ENCODE data around the gene LGALS3BP.
"Not testable (repeated sequence)": the region's sequence is repeated elsewhere in the genome, so short reads cannot be mapped to it uniquely, and the experiment has no call there.

Gene LGALS3BP

GRCh38 chr17:78979780-78980623 is at the start of gene LGALS3BP:
Gene LGALS3BP (minus strand): TSS chr17:78979923. CDS start chr17:78977191, 2,732 bp downstream.
- peak; percentile 17 for DNase-seq

GRCh38 chr17:79028496-79029326 is 49.0 kb upstream of the LGALS3BP start:
- DNase-seq: no peak

- no peak for DNase-seq
These were observed 48.3 kb upstream of the LGALS3BP start for GRCh38 chr17:79027925-79028491.

- DNase-seq: no peak
These were observed 47.7 kb upstream of the LGALS3BP start for GRCh38 chr17:79027274-79027924.

- DNase-seq: peak; percentile 33
These were observed 46.9 kb upstream of the LGALS3BP start for GRCh38 chr17:79026376-79027273.

GRCh38 chr17:79024901-79025737 is 45.4 kb upstream of the LGALS3BP start:
- no peak for DNase-seq

- DNase-seq: no peak
These were observed 44.4 kb upstream of the LGALS3BP start, which contains the start of gene C1QTNF1 for GRCh38 chr17:79023886-79024771. Gene C1QTNF1 (plus strand): TSS chr17:79024169. CDS start chr17:79043969, 19,800 bp downstream.

GRCh38 chr17:79023180-79023705 is 43.5 kb upstream of the LGALS3BP start:
- DNase-seq: no peak

- DNase-seq: no peak
These were observed 42.8 kb upstream of the LGALS3BP start for GRCh38 chr17:79022507-79022991.

GRCh38 chr17:79021929-79022328 is 42.2 kb upstream of the LGALS3BP start:
- DNase-seq: not testable (repeated sequence)

- no peak for DNase-seq
These were observed 41.0 kb upstream of the LGALS3BP start for GRCh38 chr17:79020631-79021301.

GRCh38 chr17:79019632-79020584 is 40.2 kb upstream of the LGALS3BP start:
- DNase-seq: peak; percentile 49

- no peak for DNase-seq
These were observed 39.5 kb upstream of the LGALS3BP start for GRCh38 chr17:79019261-79019631.

- DNase-seq: no peak
These were observed 38.6 kb upstream of the LGALS3BP start for GRCh38 chr17:79018370-79018695.

GRCh38 chr17:79017546-79018369 is 38.0 kb upstream of the LGALS3BP start:
- DNase-seq: no peak

- no peak for DNase-seq
These were observed 34.5 kb upstream of the LGALS3BP start for GRCh38 chr17:79014158-79014758.

Data from NCI-H446 treated with DMSO at 0.1 percent for 48 hours (cell line).